ENCODE data around the gene KLHL35. TPM values are rescaled to one million over a fixed set of nuclear protein-coding genes. Genes with fewer than 3 reads are reported as not detected.

KLHL35 gene
- total and polyA plus RNA-seq, 2 of the 4 experiments (the other 2 are of a cell fraction), result 1.6 to 3.3 TPM

DNA sequence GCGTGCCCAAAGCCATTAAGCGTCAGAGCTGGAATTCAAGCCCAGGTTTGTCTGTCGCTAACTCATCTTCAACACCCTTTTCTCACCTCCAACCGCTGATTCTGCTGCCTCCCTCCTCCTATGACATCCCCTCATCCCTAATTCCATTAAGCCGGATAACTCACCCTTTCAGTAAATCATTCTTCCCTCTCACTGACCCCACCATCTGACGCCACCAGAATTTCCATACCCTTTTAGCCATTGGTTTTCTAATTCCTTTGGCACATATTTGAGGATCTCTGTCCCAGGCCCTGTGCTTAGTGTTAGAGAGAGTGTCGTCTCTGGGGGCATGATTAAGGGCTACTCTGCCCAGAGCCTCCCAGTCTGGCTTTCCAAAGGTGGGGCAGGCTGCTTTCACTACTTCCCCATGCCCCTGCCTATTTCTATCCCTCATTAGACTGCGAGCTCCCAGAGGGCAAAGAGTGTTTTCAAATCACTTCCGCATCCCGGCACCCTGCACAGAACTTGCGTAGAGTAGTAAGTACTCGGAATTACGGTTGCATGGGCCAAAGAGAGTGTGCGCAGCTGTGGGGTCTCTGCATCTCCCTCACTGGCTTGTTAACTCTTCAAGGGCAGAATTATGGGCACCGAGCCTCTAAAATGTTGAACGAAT is 3.9 kb downstream of the KLHL35 start:
- Histone ChIP-seq H3K9me3 (ENCODE audit: control insufficient read depth, insufficient read depth, low read length) (peaks cover 6% of the 10 kb centered on the region), H2AK5ac (ENCODE audit: low read depth, low read length) (peak overlapping the region; percentile 10; the same call in 1 of the 2 replicates), H3K56ac (ENCODE audit: extremely low read depth, insufficient read depth, low read length) (no peak overlapping the region), H2BK5ac (ENCODE audit: low read depth, low read length, poor library complexity, severe bottlenecking) (no peak overlapping the region), H2BK120ac (ENCODE audit: low read depth, low read length) (0 out of 2 replicates have a peak overlapping the region, but pooled peaks have one; percentile 2), H3K9me1 (ENCODE audit: insufficient read depth, low read length) (no peaks in the 10 kb centered on the region), H3K27ac (ENCODE audit: insufficient read depth, low read length) (no peak overlapping the region), H4K20me1 (ENCODE audit: insufficient read depth, low read length) (0 out of 2 replicates have a peak, but pooled peaks cover 3% of the 10 kb centered on the region), H3K4ac (ENCODE audit: low read depth, low read length) (0 out of 2 replicates have a peak overlapping the region, but pooled peaks have one; percentile 16), H3K36me3 (ENCODE audit: control insufficient read depth, insufficient read depth, low read length) (peaks cover 1% of the 10 kb centered on the region; the same call in 1 of the 2 replicates), H2AK9ac (replicated peaks; ENCODE audit: low read depth, low read length, poor library complexity) (peak overlapping the region; percentile 11), H3K79me1 (ENCODE audit: low read depth in 1 of 2, low read length in 2 of 2) (no peaks in the 10 kb centered on the region), H4K5ac (ENCODE audit: low read depth, low read length) (no peak overlapping the region), H2BK20ac (ENCODE audit: low read depth, low read length) (no peak overlapping the region), H3K18ac (ENCODE audit: low read depth, low read length) (no peak overlapping the region), H3K27me3 (ENCODE audit: control insufficient read depth, insufficient read depth, low read length) (peaks cover 36% of the 10 kb centered on the region), H3K4me3 (ENCODE audit: insufficient read depth, low read depth, low read length) (no peak overlapping the region), H3K9ac (ENCODE audit: low read depth, low read length) (no peak overlapping the region), H3K4me2 (ENCODE audit: low read depth, low read length) (no peak overlapping the region), H4K91ac (ENCODE audit: insufficient read depth, low read depth, low read length) (no peak overlapping the region), H4K8ac (ENCODE audit: low read depth in 2 of 2, low read length in 2 of 2) (peak overlapping the region in 1 of 2 experiments; percentile 6; a peak in 1 of 4 replicates), H3K4me1 (ENCODE audit: control insufficient read depth, insufficient read depth, low read length) (0 out of 2 replicates have a peak, but pooled peaks cover 3% of the 10 kb centered on the region), H2BK15ac (ENCODE audit: low read depth, low read length) (no peak overlapping the region), H3K14ac (replicated peaks; ENCODE audit: low read depth, low read length) (no peak overlapping the region), H2AFZ (replicated peaks; ENCODE audit: low read length, poor library complexity) (peak overlapping the region; percentile 91), H3K23ac (ENCODE audit: low read depth, low read length) (no peak overlapping the region)
- dilution Hi-C loops (cut with HindIII; ENCODE audit: low sequenced_read_pairs, unreplicated experiment) (no loop called here), in situ Hi-C loops (cut with MboI; ENCODE audit: low sequenced_read_pairs) (no loop called here), intact Hi-C loops (cut with micrococcal nuclease) (no loop called here)
- ATAC-seq (ENCODE audit: low read depth), result no peak
- BruUV-seq (replicated peaks), result no TSS peak
- 72% methylated on average over 10 of the region's 16 CpGs; no CpG with 5 or more reads in 1 of the 2 experiments for WGBS, 2 experiments (ENCODE audit: extremely low coverage in 2 of 2, insufficient read length in 1 of 2)
- CTCF ChIA-PET, result no interaction called here
- DNase-seq, result no peak
- TF ChIP-seq MXI1 (IDR thresholded peaks at IDR 0.05; ENCODE audit: borderline replicate concordance, low read depth, low read length) (no peak), RFX5 (IDR thresholded peaks at IDR 0.05; ENCODE audit: low read depth, low read length) (no peak), RAD21 (IDR thresholded peaks at IDR 0.05; ENCODE audit: low read length) (no peak), ELK1 (IDR thresholded peaks at IDR 0.05; ENCODE audit: borderline replicate concordance, low read depth, low read length) (no peak), SMC3 (IDR thresholded peaks at IDR 0.05; ENCODE audit: low read depth, low read length) (no peak), FOS (IDR thresholded peaks at IDR 0.05; ENCODE audit: low read depth, low read length) (no peak), MAZ (IDR thresholded peaks at IDR 0.05; ENCODE audit: borderline replicate concordance, low read depth, low read length) (no peak), RCOR1 (IDR thresholded peaks at IDR 0.05; ENCODE audit: insufficient replicate concordance, low read length) (no peak), CEBPB (IDR thresholded peaks at IDR 0.05; ENCODE audit: low read depth, low read length) (no peak), NFE2L2 (IDR thresholded peaks at IDR 0.05; ENCODE audit: low read depth, low read length) (no peak), CHD1 (IDR thresholded peaks at IDR 0.05; ENCODE audit: low read depth, low read length) (no peak)
- TF ChIP-seq, protein P1, sequence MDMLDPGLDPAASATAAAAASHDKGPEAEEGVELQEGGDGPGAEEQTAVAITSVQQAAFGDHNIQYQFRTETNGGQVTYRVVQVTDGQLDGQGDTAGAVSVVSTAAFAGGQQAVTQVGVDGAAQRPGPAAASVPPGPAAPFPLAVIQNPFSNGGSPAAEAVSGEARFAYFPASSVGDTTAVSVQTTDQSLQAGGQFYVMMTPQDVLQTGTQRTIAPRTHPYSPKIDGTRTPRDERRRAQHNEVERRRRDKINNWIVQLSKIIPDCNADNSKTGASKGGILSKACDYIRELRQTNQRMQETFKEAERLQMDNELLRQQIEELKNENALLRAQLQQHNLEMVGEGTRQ (IDR thresholded peaks at IDR 0.05; ENCODE audit: low read depth, low read length), result no peak
- POLR2A ChIA-PET (ENCODE audit: unreplicated experiment), result no interaction called here

Measured in IMR-90 (cell line).